GM12878 (cell line): Measurements from ENCODE around the gene CD200R1L. TPM values are rescaled to one million over a fixed set of nuclear protein-coding genes. Genes with fewer than 3 reads are reported as not detected.

Experiments used
- ATAC-seq: fragments of 200-7000 bp; cut with Tn5 transposase; 3 replicates; pipeline ENCODE4 v1.9.1; 2020; ENCODE audit warnings: mild to moderate bottlenecking, moderate library complexity
- BruUV-seq: library from RNA; stranded (reverse); fragments of 400-500 nt; replicated peaks from 2 replicates; lab custom pipeline; 2021; lab: Mats Ljungman, UMichigan
- CTCF ChIA-PET: fragments of 300-600 bp; sonication (Branson Sonifier 250); formaldehyde crosslinking; extraction: SDS; loops from one replicate; lab custom pipeline; 2021; ENCODE audit warnings: inconsistent platforms; lab: Yijun Ruan, JAX
- POLR2A ChIA-PET: fragments of 350-600 bp; formaldehyde crosslinking; extraction: SDS; loops from one replicate; lab custom pipeline; 2021; ENCODE audit warnings: inconsistent platforms; lab: Charles Lee
- RAD21 ChIA-PET: fragments of 300-600 bp; sonication (Branson Sonifier 250); formaldehyde crosslinking; loops from one replicate; lab custom pipeline; 2023; ENCODE audit warnings: antibody characterized with exemption; ENCODE audit not compliant: unreplicated experiment; lab: Charles Lee
- SMC1A ChIA-PET: fragments of 300-600 bp; sonication (Branson Sonifier 250); formaldehyde crosslinking; loops from one replicate; lab custom pipeline; 2023; ENCODE audit not compliant: unreplicated experiment, uncharacterized antibody; lab: Charles Lee
- DNase-seq: peaks from one replicate; pipeline ENCODE4 v3.0.0-alpha.2; 2011; ENCODE audit warnings: low read depth, low spot score
- FAIRE-seq: peaks from 3 replicates; lab custom pipeline; 2011; peaks lifted over from hg19 to GRCh38; lab: Jason Lieb, UNC
- H2AFZ ChIP-seq: 2 replicates; pipeline ENCODE4 v1.6.0; 2011; ENCODE audit warnings: low read depth, low read length, control low read depth; ENCODE audit not compliant: control insufficient read depth
- H3K27ac ChIP-seq: 2 replicates; pipeline ENCODE4 v1.5.1; 2011; ENCODE audit warnings: control low read depth; ENCODE audit not compliant: control insufficient read depth, insufficient read depth
- H3K27me3 ChIP-seq, 2 experiments: replicated peaks in 1 of 2; 2 replicates each; pipeline versions ENCODE4 v1.6.0 to v1.6.1; 2011; ENCODE audit warnings: low read length in 1 of 2; ENCODE audit not compliant: control insufficient read depth in 2 of 2, insufficient read depth in 2 of 2
- H3K36me3 ChIP-seq, 2 experiments: 2 replicates each; pipeline ENCODE4 v1.5.1; 2011; ENCODE audit warnings: low read length in 1 of 2; ENCODE audit not compliant: control insufficient read depth in 2 of 2, insufficient read depth in 2 of 2
- H3K4me1 ChIP-seq: 2 replicates; pipeline ENCODE4 v1.6.1; 2011; ENCODE audit warnings: mild to moderate bottlenecking, low read length, moderate library complexity, mixed read lengths; ENCODE audit not compliant: control insufficient read depth, insufficient read depth
- H3K4me2 ChIP-seq: 2 replicates; pipeline ENCODE4 v1.6.0; 2011; ENCODE audit warnings: control low read depth; ENCODE audit not compliant: control insufficient read depth, insufficient read depth
- H3K4me3 ChIP-seq: fragments of 200-600 bp; sonication (generic); 2 replicates; pipeline ENCODE4 v1.5.1; 2016
- H3K79me2 ChIP-seq: 2 replicates; pipeline ENCODE4 v1.6.0; 2011; ENCODE audit warnings: low read length; ENCODE audit not compliant: control insufficient read depth, insufficient read depth
- H3K9ac ChIP-seq: 2 replicates; pipeline ENCODE4 v1.8.0; 2011; ENCODE audit warnings: low read length, control low read depth, mixed read lengths; ENCODE audit not compliant: control insufficient read depth, insufficient read depth
- H3K9me3 ChIP-seq: replicated peaks from 3 replicates; pipeline ENCODE4 v1.5.1; 2011; ENCODE audit warnings: mild to moderate bottlenecking, low read length; ENCODE audit not compliant: control insufficient read depth, insufficient read depth
- H4K20me1 ChIP-seq: 2 replicates; pipeline ENCODE4 v1.6.0; 2011; ENCODE audit not compliant: control insufficient read depth, insufficient read depth
- IRF3 ChIP-seq: fragments of 450-650 bp; IDR thresholded peaks from 2 replicates; pipeline ENCODE4 v1.6.1; 2014; ENCODE audit warnings: mild to moderate bottlenecking
- MAX ChIP-seq: IDR thresholded peaks from 2 replicates; pipeline ENCODE4 v1.6.1; 2012; ENCODE audit warnings: low read depth, low read length, improper control_type of control experiment
- ZBTB33 ChIP-seq: fragments of 450-650 bp; IDR thresholded peaks from 2 replicates; pipeline ENCODE4 v1.6.1; 2017; ENCODE audit warnings: mild to moderate bottlenecking
- whole genome bisulfite sequencing: methylation state at CpG from one replicate; pipeline ENCODE4 v1.1.6; 2016; ENCODE audit warnings: low lambda C conversion rate; ENCODE audit not compliant: insufficient replicate concordance, insufficient coverage; ENCODE audit errors: missing lambda C conversion rate; 5-methylcytosine and 5-hydroxymethylcytosine counted together
- in situ Hi-C: fragments of 300-500 bp; cut with MboI; formaldehyde crosslinking; loops from 9 replicates; pipeline ENCODE4 v1.14.3; 2018; ENCODE audit warnings: mixed read lengths
- intact Hi-C: fragments of 100-400 bp; cut with micrococcal nuclease; formaldehyde crosslinking; loops from one replicate; pipeline ENCODE4 v1.14.2; 2022; ENCODE audit not compliant: unreplicated experiment
- polyA plus RNA-seq, 11 experiments: library from polyadenylated mRNA; depleted of rRNA in 4 of 11; unstranded in 6 of 11; stranded (reverse) in 5 of 11; fragments of >200 nt; fragmentation: Nextera tagmentation in 4 of 11; fragmentation: Illumina TruSeq in 1 of 11; extraction: Ambion mirVana in 4 of 11; extraction: Trizol in 1 of 11; gene quantifications; 1 replicate in 1 of 11; 2 replicates in 10 of 11; pipeline versions ENCODE4 v1.2.1 to v1.2.3, GENCODE V29; 2011 to 2016; ENCODE audit warnings: inconsistent platforms in 2 of 11, missing spikeins in 2 of 11, low read depth in 1 of 11
- total RNA-seq, 4 experiments: library from RNA; depleted of rRNA in 3 of 4; stranded (reverse); fragments of >200 nt in 3 of 4; fragmentation: Illumina TruSeq in 1 of 4; extraction: Trizol in 1 of 4; gene quantifications; 2 replicates each; pipeline versions ENCODE4 v1.2.1 to v1.2.3, GENCODE V29; 2013 to 2021

Gene CD200R1L
- total and polyA plus RNA-seq, 10 of the 15 experiments (the other 5 are each of a cell fraction or from before 2014, with no cell fraction given): 0.41 TPM; not detected in 9

GRCh38 chr3:112806903-112807302 lies 39.8 kb downstream of the CD200R1L start:
- no peak overlapping the region for H3K4me3 ChIP-seq
- no peaks in the 10 kb centered on the region for H3K79me2 ChIP-seq
- no peak overlapping the region for H3K27ac ChIP-seq
- no peak for ATAC-seq
- RAD21 ChIA-PET: no interaction called here
- no peak for DNase-seq
- WGBS: 81% methylated on average over 5 of the region's 5 CpGs
- no peak for FAIRE-seq
- H3K4me2 ChIP-seq: no peak overlapping the region
- no peaks in the 10 kb centered on the region for H4K20me1 ChIP-seq
- no peaks in the 10 kb centered on the region; a peak in 1 of 4 replicates for H3K27me3 ChIP-seq
- POLR2A ChIA-PET: no interaction called here
- no peaks in the 10 kb centered on the region for H3K9me3 ChIP-seq
- H2AFZ ChIP-seq: no peak overlapping the region
- in situ Hi-C loops (no loop called here), intact Hi-C loops (no loop called here)
- CTCF ChIA-PET: interaction anchor here (1.4 to 1.9 kb wide), 2 partner anchors 160 to 172 kb away, joined by 3 to 6 read pairs; no protein-coding TSS in a partner anchor
- SMC1A ChIA-PET: interaction anchor here (1.2 to 2.2 kb wide), 2 partner anchors 23 to 71 kb away, joined by 3 to 8 read pairs; no protein-coding TSS in a partner anchor
- H3K36me3 ChIP-seq: no peaks in the 10 kb centered on the region
- TF ChIP-seq ZBTB33: no peak
- no peak for TF ChIP-seq IRF3
- TF ChIP-seq MAX: no peak
- TF ChIP-seq, all 136 proteins: peak for 0
- no TSS peak for BruUV-seq
- Histone ChIP-seq H3K4me1 (no peaks in the 10 kb centered on the region), H3K9ac (no peak overlapping the region)
